BLaER1 (cell line): ENCODE data around the gene GALNT18.

Experiments used
- H3K27ac ChIP-seq: shearing (Covaris generic); formaldehyde crosslinking; 2 replicates; pipeline ENCODE4 v1.8.1; 2022
- H3K27me3 ChIP-seq: shearing (Covaris generic); formaldehyde crosslinking; 2 replicates; pipeline ENCODE4 v1.8.1; 2022
- H3K36me3 ChIP-seq: shearing (Covaris generic); formaldehyde crosslinking; 2 replicates; pipeline ENCODE4 v1.8.1; 2022
- H3K4me1 ChIP-seq: shearing (Covaris generic); formaldehyde crosslinking; 2 replicates; pipeline ENCODE4 v1.8.1; 2022
- H3K4me2 ChIP-seq: shearing (Covaris generic); formaldehyde crosslinking; 2 replicates; pipeline ENCODE4 v1.8.1; 2022
- H3K4me3 ChIP-seq: shearing (Covaris generic); formaldehyde crosslinking; 2 replicates; pipeline ENCODE4 v1.8.1; 2022
- H3K9ac ChIP-seq: shearing (Covaris generic); formaldehyde crosslinking; 2 replicates; pipeline ENCODE4 v1.8.1; 2022
- H3K9me3 ChIP-seq: shearing (Covaris generic); formaldehyde crosslinking; 2 replicates; pipeline ENCODE4 v1.8.1; 2022
- H4K20me1 ChIP-seq: shearing (Covaris generic); formaldehyde crosslinking; 2 replicates; pipeline ENCODE4 v1.8.1; 2022
- Cebpa-rat ChIP-seq: shearing (Covaris generic); IDR thresholded peaks from 2 replicates; pipeline ENCODE4 v1.8.1; 2022

The GALNT18 gene

GRCh38 chr11:11581481-11581880 is 40.3 kb downstream of the GALNT18 start:
- no peaks in the 10 kb centered on the region for H3K4me1 ChIP-seq
- H3K27me3 ChIP-seq, result no peaks in the 10 kb centered on the region
- H3K9me3 ChIP-seq, result no peaks in the 10 kb centered on the region
- no peak overlapping the region for H3K9ac ChIP-seq
- no peak overlapping the region for H3K4me3 ChIP-seq
- H3K27ac ChIP-seq, result no peak overlapping the region
- H3K4me2 ChIP-seq, result no peak overlapping the region
- H3K36me3 ChIP-seq, result no peaks in the 10 kb centered on the region
- H4K20me1 ChIP-seq, result no peaks in the 10 kb centered on the region
- TF ChIP-seq Cebpa-rat, result no peak

GRCh38 chr11:11580841-11581411 is 40.9 kb downstream of the GALNT18 start:
- no peak overlapping the region for H3K27ac ChIP-seq

GRCh38 chr11:11580012-11580411 is 41.8 kb downstream of the GALNT18 start:
- no peaks in the 10 kb centered on the region for H3K36me3 ChIP-seq
- no peak overlapping the region for H3K4me3 ChIP-seq
- no peak overlapping the region for H3K9ac ChIP-seq
- no peaks in the 10 kb centered on the region for H3K9me3 ChIP-seq
- H3K27ac ChIP-seq, result no peak overlapping the region
- H3K27me3 ChIP-seq, result no peaks in the 10 kb centered on the region
- no peaks in the 10 kb centered on the region for H4K20me1 ChIP-seq
- H3K4me1 ChIP-seq, result no peaks in the 10 kb centered on the region
- no peak for TF ChIP-seq Cebpa-rat
- H3K4me2 ChIP-seq, result no peak overlapping the region

More at GRCh38 chr11:11580841-11581411, 40.9 kb downstream of the GALNT18 start:
- no peaks in the 10 kb centered on the region for H4K20me1 ChIP-seq
- H3K4me3 ChIP-seq, result no peak overlapping the region
- no peak overlapping the region for H3K9ac ChIP-seq
- H3K36me3 ChIP-seq, result no peaks in the 10 kb centered on the region
- TF ChIP-seq Cebpa-rat, result no peak
- H3K4me2 ChIP-seq, result no peak overlapping the region
- no peaks in the 10 kb centered on the region for H3K9me3 ChIP-seq
- H3K27me3 ChIP-seq, result no peaks in the 10 kb centered on the region
- no peaks in the 10 kb centered on the region for H3K4me1 ChIP-seq

- no peak overlapping the region for H3K9ac ChIP-seq
- H4K20me1 ChIP-seq, result no peaks in the 10 kb centered on the region
- TF ChIP-seq Cebpa-rat, result no peak
- no peaks in the 10 kb centered on the region for H3K9me3 ChIP-seq
- H3K4me3 ChIP-seq, result no peak overlapping the region
- H3K4me1 ChIP-seq, result no peaks in the 10 kb centered on the region
- no peak overlapping the region for H3K27ac ChIP-seq
- H3K4me2 ChIP-seq, result no peak overlapping the region
- H3K36me3 ChIP-seq, result no peaks in the 10 kb centered on the region
- H3K27me3 ChIP-seq, result no peaks in the 10 kb centered on the region
These were observed 42.5 kb downstream of the GALNT18 start for GRCh38 chr11:11579012-11579988.

GRCh38 chr11:11577932-11578911 is 43.6 kb downstream of the GALNT18 start:
- no peak for TF ChIP-seq Cebpa-rat
- Histone ChIP-seq H3K9me3 (no peaks in the 10 kb centered on the region), H3K4me1 (no peaks in the 10 kb centered on the region), H3K4me2 (no peak overlapping the region), H3K9ac (no peak overlapping the region), H3K4me3 (no peak overlapping the region), H3K36me3 (no peaks in the 10 kb centered on the region), H4K20me1 (no peaks in the 10 kb centered on the region), H3K27me3 (no peaks in the 10 kb centered on the region), H3K27ac (no peak overlapping the region)

DNA sequence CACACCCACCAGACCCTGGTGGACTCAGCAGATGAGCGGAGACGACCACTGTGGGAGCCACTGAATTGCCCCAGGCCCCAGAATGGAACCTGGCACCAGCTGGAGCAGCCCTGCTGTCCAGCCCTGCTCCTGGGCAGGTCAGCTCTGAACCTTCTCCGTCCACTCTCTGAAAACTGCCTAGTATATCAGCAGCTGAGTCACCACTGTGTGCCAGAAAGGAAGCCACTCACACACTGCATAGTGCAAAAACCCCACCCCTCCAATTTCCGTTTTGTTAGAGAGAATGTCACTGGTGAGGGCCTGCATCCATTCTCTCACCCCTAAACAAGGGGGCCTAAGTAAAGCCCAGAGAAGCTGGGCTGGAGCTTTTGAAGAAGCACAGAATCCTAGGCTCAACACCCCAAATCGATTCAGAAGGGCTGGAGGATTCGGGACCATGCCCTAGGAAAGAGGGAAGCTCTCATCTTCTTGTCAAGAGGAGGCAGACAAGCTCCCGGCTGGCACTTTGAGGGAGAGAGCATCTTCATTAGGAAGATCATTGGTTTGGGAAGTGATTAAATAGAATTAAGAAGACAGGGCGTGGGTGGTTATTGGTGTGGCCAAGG is 44.5 kb downstream of the GALNT18 start:
- no peak overlapping the region for H3K4me2 ChIP-seq
- H3K36me3 ChIP-seq, result no peaks in the 10 kb centered on the region
- H3K4me3 ChIP-seq, result no peak overlapping the region
- H3K27me3 ChIP-seq, result no peaks in the 10 kb centered on the region
- H3K27ac ChIP-seq, result no peak overlapping the region
- no peaks in the 10 kb centered on the region for H3K4me1 ChIP-seq
- no peak overlapping the region for H3K9ac ChIP-seq
- no peaks in the 10 kb centered on the region for H3K9me3 ChIP-seq
- no peaks in the 10 kb centered on the region for H4K20me1 ChIP-seq
- TF ChIP-seq Cebpa-rat, result no peak

GRCh38 chr11:11574373-11575287 is 47.2 kb downstream of the GALNT18 start:
- Histone ChIP-seq H3K27ac (no peak overlapping the region), H3K4me1 (peaks cover 5% of the 10 kb centered on the region), H3K4me3 (no peak overlapping the region), H3K4me2 (no peak overlapping the region), H4K20me1 (no peaks in the 10 kb centered on the region), H3K9ac (no peak overlapping the region), H3K27me3 (no peaks in the 10 kb centered on the region), H3K9me3 (no peaks in the 10 kb centered on the region), H3K36me3 (no peaks in the 10 kb centered on the region)
- no peak for TF ChIP-seq Cebpa-rat

DNA sequence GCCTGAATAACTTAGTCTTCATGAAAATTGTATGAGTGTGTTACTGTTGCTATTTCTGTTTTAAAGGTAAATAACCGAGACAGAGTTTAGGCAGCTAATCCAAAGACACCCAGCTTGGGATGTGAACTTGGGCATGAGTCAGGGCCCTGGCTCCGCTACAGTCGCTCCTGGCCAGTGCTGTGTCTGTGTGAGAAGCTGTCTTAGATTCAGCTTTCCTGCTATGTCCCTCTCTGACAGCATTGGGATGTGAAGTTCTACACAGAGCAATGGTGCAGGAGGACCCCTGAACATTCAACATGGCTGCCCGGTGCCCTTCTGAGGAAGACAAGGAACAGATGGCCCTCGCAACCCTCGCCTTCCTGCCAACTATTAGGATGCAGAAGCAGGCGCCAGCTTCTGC is 49.4 kb downstream of the GALNT18 start:
- TF ChIP-seq Cebpa-rat, result no peak
- Histone ChIP-seq H3K4me2 (no peak overlapping the region), H3K27ac (no peak overlapping the region), H3K9ac (no peak overlapping the region), H3K36me3 (no peaks in the 10 kb centered on the region), H3K9me3 (no peaks in the 10 kb centered on the region), H3K27me3 (no peaks in the 10 kb centered on the region), H4K20me1 (no peaks in the 10 kb centered on the region), H3K4me3 (no peak overlapping the region), H3K4me1 (peaks cover 24% of the 10 kb centered on the region)

- Histone ChIP-seq H3K36me3 (no peaks in the 10 kb centered on the region), H3K4me1 (peaks cover 24% of the 10 kb centered on the region), H3K9ac (no peak overlapping the region), H3K27ac (no peak overlapping the region), H3K4me3 (no peak overlapping the region), H3K4me2 (no peak overlapping the region), H4K20me1 (no peaks in the 10 kb centered on the region), H3K9me3 (no peaks in the 10 kb centered on the region), H3K27me3 (no peaks in the 10 kb centered on the region)
- no peak for TF ChIP-seq Cebpa-rat
These were observed 49.9 kb downstream of the GALNT18 start for GRCh38 chr11:11571893-11572292.
